Colonic mucosa (tissue), 4 donors: ENCODE data around the gene TRNP1. TPM values are rescaled to one million over a fixed set of nuclear protein-coding genes. Genes with fewer than 3 reads are reported as not detected.

Experiments
- DNase-seq: peaks from one replicate; pipeline ENCODE4 v3.0.0-alpha.2; 2020
- H3K27ac ChIP-seq: fragments of 200-600 bp; one replicate; pipeline ENCODE4 v1.8.0; 2021
- H3K27me3 ChIP-seq: fragments of 200-600 bp; one replicate; pipeline ENCODE4 v1.8.0; 2021
- H3K36me3 ChIP-seq: fragments of 200-600 bp; one replicate; pipeline ENCODE4 v1.8.0; 2021
- H3K4me1 ChIP-seq: fragments of 200-600 bp; one replicate; pipeline ENCODE4 v1.8.0; 2021; ENCODE audit warnings: mild to moderate bottlenecking
- H3K4me3 ChIP-seq: fragments of 200-600 bp; one replicate; pipeline ENCODE4 v1.8.0; 2021
- H3K9ac ChIP-seq, 2 donors: one replicate each; pipeline ENCODE4 v1.7.0; 2013; ENCODE audit warnings: control low read depth in 2 of 2, low read depth in 2 of 2, low read length in 2 of 2
- H3K9me3 ChIP-seq: fragments of 200-600 bp; one replicate; pipeline ENCODE4 v1.8.0; 2021
- intact Hi-C: fragments of 100-400 bp; cut with DNase I; formaldehyde crosslinking; loops from one replicate; pipeline ENCODE4 v1.14.1; 2022
- total RNA-seq, 2 donors: library from RNA; stranded (reverse); fragmentation: NEBNext Ultra II Directional in 1 of 2; extraction: Animal tissue kit (Norgen Biotek cat#: 25700) in 1 of 2; gene quantifications; one replicate each; pipeline ENCODE4 v1.2.1, GENCODE V29; 2021
- TF ChIP-seq, protein P1 (sequence below): fragments of 200-600 bp; IDR thresholded peaks from one replicate; pipeline ENCODE4 v1.8.0; 2022; ENCODE audit warnings: antibody characterized with exemption, mild to moderate bottlenecking
- donor health status: healthy.
- donor health status: DM: no; HTN: no; CAD: no.
- donor health status: DM: no; HTN: no; CAD: no.

The TRNP1 gene
- total RNA-seq, 2 donors from 2014 or later: 2.5 to 2.7 TPM

DNA sequence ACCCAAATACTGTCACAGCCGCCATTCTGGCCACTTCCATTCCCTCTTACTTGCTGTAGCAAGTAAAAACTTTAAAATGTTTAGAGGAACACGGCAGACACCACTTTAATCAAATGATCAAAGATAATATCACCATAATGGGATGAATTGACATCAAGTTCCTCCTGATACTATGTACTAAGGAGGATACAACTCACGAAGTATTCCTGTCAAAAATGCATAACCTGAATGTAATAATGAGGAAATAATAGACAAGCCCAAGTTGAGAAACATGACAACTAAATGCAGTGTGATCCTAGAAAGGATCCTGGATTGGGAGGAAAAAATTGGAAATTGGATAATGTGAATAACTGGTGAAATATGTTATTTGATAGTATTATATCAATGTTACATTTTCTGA is 37.2 kb upstream of the TRNP1 start:
- H3K36me3 ChIP-seq: no peaks in the 10 kb centered on the region
- peaks cover 7% of the 10 kb centered on the region for H3K27me3 ChIP-seq
- TF ChIP-seq, protein P1, sequence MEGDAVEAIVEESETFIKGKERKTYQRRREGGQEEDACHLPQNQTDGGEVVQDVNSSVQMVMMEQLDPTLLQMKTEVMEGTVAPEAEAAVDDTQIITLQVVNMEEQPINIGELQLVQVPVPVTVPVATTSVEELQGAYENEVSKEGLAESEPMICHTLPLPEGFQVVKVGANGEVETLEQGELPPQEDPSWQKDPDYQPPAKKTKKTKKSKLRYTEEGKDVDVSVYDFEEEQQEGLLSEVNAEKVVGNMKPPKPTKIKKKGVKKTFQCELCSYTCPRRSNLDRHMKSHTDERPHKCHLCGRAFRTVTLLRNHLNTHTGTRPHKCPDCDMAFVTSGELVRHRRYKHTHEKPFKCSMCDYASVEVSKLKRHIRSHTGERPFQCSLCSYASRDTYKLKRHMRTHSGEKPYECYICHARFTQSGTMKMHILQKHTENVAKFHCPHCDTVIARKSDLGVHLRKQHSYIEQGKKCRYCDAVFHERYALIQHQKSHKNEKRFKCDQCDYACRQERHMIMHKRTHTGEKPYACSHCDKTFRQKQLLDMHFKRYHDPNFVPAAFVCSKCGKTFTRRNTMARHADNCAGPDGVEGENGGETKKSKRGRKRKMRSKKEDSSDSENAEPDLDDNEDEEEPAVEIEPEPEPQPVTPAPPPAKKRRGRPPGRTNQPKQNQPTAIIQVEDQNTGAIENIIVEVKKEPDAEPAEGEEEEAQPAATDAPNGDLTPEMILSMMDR: no peak
- H3K4me1 ChIP-seq: peaks cover 6% of the 10 kb centered on the region
- intact Hi-C loops: no loop called here
- H3K9ac ChIP-seq: no peak overlapping the region
- DNase-seq: no peak
- no peak overlapping the region for H3K4me3 ChIP-seq
- H3K9me3 ChIP-seq: no peaks in the 10 kb centered on the region
- H3K27ac ChIP-seq: no peak overlapping the region

DNA sequence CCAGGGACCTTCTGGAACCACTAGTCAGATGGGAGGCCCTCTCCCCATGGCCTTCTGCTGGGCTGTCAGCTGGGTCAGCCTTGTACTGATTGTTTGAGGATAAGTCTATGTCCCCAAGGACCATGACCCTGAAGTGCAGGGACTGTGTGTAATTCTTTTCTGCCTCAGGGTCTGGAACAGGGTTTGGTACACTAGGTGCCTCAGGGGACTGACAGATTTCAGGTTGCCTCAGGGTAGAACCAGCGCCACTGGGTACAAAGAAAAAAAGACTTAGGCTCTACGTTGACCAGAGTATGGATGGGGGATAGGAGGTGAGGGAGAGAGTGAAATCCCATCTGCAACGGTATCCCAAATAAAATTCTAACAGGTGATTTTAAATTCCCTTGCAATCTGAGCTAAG is 36.2 kb upstream of the TRNP1 start:
- H3K9ac ChIP-seq: no peak overlapping the region
- TF ChIP-seq, protein P1: no peak
- no peak overlapping the region for H3K4me3 ChIP-seq
- peaks cover 7% of the 10 kb centered on the region for H3K27me3 ChIP-seq
- H3K4me1 ChIP-seq: peaks cover 6% of the 10 kb centered on the region
- intact Hi-C loops: no loop called here
- H3K27ac ChIP-seq: no peak overlapping the region
- DNase-seq: no peak
- no peaks in the 10 kb centered on the region for H3K9me3 ChIP-seq
- H3K36me3 ChIP-seq: no peaks in the 10 kb centered on the region

DNA sequence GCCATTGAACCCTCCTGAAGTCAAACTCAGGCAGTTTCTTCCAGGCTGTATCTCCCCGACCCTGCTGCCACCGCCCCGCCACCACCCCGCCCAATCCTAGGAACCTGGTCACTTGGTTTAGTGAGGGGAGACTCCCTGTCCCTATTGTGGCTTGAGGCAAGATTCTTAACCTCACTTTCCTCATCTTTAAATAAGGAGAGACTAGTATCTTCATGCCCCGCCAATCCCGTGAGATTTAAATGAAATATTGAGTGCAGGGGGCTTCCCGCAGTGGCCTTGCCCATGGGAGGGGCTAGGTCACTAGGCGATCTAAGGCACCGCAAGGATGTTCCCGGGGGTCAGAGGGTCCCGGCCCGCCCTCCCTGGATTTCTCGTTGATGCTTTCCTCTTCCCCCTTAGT is 34.2 kb upstream of the TRNP1 start:
- TF ChIP-seq, protein P1: no peak
- peaks cover 6% of the 10 kb centered on the region for H3K4me1 ChIP-seq
- H3K36me3 ChIP-seq: no peaks in the 10 kb centered on the region
- intact Hi-C loops: no loop called here
- no peak overlapping the region for H3K27ac ChIP-seq
- H3K4me3 ChIP-seq: peak overlapping the region; percentile 90
- peaks cover 7% of the 10 kb centered on the region for H3K27me3 ChIP-seq
- peak overlapping the region; percentile 73 to 88 for H3K9ac ChIP-seq
- DNase-seq: no peak
- no peaks in the 10 kb centered on the region for H3K9me3 ChIP-seq

DNA sequence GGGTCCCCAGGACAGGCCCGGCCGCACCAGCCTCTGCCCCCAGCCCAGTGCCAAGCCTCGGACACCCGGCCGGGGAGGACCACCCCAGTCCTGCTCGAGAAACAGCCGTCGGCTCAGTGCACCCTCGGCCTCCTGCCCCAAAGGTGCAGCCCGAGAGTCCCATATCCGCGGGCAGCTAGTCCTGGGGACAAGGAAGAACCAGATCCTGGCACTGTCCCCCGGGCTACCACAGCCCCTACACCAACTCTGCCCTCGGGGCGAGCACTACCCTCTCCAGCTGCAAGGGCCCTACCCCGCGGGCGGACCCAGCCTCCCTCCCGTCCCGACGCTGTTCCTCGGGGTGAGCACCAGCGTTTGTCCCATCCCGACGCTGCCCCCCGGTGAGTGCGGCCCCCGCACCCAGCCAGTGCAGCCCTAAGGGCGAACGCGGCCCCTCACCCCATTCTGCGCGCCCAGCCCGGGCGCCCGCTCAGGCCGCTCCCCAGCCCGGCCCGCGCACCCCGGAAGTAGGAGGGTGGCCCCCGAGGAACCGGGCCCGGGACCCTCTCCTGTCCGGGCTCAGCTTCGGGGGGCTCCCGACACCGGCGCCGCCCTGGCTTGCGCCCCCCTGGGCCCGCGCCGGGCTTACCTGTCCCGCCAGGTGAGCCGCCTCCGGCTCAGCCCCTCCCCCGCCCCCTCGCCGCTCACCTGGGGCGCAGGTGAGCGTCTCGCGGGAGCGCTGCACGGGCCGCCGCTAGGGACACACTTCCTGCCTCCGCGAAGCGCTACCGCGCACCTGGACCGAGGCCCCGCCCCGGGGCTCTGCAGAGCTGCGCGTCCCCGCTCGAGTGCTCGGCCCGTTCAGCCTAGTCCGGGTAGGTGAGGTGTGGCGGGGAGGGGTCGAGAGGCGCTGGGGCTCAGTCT is 33.5 kb upstream of the TRNP1 start, which contains the start of gene KDF1:
TSS of gene KDF1 (minus strand) at position 747 of the 903 bp plus-strand sequence. CDS start 8,088 bp downstream, outside the sequence.
- Histone ChIP-seq H3K9me3 (no peaks in the 10 kb centered on the region), H3K9ac (peak within 1 kb of the TSS; percentile 73 to 88), H3K36me3 (no peaks in the 10 kb centered on the region), H3K27me3 (peaks cover 7% of the 10 kb centered on the region), H3K4me1 (peaks cover 6% of the 10 kb centered on the region), H3K4me3 (peak within 1 kb of the TSS; percentile 90), H3K27ac (peak within 1 kb of the TSS; percentile 50)
- DNase-seq: peak; percentile 90
- intact Hi-C loops: no loop called here
- TF ChIP-seq, protein P1: no peak

DNA sequence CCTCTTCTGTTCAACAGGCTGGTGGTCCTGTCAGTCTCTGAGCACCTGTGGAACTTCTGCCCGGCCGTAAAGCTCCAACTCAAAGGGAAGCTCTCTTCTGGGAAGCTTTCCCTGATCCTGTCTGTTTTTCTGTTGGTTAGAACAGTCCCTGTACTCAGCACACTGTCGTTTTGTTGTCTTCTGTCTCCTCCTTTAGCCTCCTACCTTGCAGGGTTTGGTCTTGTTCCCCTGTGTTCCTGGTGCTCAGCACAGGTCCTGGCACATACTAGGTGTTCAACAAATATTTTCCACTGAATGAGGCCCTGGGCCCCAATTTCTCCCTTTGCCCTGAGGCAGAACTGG is 32.9 kb upstream of the TRNP1 start:
- intact Hi-C loops: no loop called here
- Histone ChIP-seq H3K4me3 (peak overlapping the region; percentile 90), H3K9me3 (no peaks in the 10 kb centered on the region), H3K4me1 (peaks cover 6% of the 10 kb centered on the region), H3K27me3 (peaks cover 7% of the 10 kb centered on the region), H3K27ac (no peak overlapping the region), H3K36me3 (no peaks in the 10 kb centered on the region), H3K9ac (peak overlapping the region; percentile 50 to 73)
- TF ChIP-seq, protein P1: no peak
- no peak for DNase-seq
